KOPT-K1 (cell line): ENCODE measurements around the gene ZMYM4.

Experiments
- H3K27ac ChIP-seq: fragments of 200-600 bp; sonication (generic); 2 replicates; pipeline ENCODE4 v1.5.1; 2016; ENCODE audit warnings: antibody characterized with exemption, mild to moderate bottlenecking, low read depth, low read length; ENCODE audit not compliant: poor library complexity, severe bottlenecking
- H3K36me3 ChIP-seq: fragments of 200-600 bp; sonication (generic); 2 replicates; pipeline ENCODE4 v1.5.1; 2017; ENCODE audit warnings: antibody characterized with exemption, mild to moderate bottlenecking, low read length, moderate library complexity; ENCODE audit not compliant: insufficient read depth
- H3K9me3 ChIP-seq: fragments of 200-600 bp; sonication (generic); 2 replicates; pipeline ENCODE4 v1.5.1; 2017; ENCODE audit warnings: antibody characterized with exemption, low read length, mild to moderate bottlenecking; ENCODE audit not compliant: insufficient read depth, poor library complexity, severe bottlenecking

Gene ZMYM4

DNA sequence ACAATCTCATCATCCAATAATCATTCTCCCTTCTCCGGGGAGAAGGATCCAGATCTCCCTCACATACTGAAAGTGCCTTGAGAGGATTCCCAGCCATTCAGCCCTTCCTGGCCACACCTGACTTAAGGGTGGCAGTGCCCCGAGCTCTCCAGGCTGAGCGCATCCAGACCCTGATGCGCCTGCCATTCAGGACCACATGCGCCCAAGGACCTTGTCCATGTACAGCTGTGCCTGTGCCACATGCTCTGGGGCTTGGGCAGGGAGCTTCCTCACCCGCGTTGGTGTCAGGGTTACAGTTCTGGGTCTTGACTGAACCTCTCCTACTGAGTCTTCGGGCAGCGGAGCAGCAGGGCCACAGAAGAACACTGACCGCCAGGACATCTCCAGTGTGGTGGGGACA is 167.6 kb downstream of the ZMYM4 start:
- Histone ChIP-seq H3K27ac (no peak overlapping the region), H3K9me3 (no peaks in the 10 kb centered on the region), H3K36me3 (peaks cover 89% of the 10 kb centered on the region)

DNA sequence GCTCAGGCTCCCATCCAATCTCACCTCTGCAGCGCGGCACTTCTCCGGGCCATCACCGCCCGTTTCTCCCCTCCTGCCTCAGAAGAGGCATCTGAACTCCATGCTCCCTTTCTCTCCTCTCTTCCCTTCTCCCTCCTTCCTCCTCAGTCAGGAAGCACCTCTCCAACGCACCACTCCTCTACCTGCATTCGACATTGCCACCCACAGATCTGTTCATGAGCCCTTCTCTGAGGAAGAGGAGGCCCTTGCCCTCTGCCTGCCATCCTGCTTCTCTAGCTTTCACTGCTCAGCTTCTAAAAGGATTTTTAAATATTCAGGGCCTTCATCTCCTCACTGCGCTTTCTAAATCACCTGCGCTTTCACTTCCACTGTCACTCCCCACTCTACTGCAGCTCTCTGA is 168.7 kb downstream of the ZMYM4 start:
- H3K36me3 ChIP-seq, result peaks cover 90% of the 10 kb centered on the region
- no peaks in the 10 kb centered on the region for H3K9me3 ChIP-seq
- no peak overlapping the region for H3K27ac ChIP-seq

DNA sequence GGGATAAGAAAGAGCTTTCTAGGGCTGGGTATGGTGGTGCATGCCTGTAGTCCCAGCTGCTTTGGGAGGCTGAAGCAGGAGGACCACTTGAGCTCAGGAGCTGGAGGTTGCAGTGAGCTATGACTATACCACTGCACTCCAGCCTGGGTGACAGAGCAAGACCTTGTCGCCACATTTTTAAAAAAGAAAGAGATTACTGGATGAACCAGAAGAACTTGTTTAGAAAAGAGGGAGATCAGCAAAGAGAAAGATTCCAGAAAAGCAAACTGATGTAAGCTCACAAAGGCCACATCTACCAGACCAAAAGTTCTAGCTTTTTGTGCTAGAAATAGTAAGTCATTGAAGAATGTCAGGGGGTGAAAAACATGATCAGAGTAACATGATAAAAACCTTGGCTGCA is 171.1 kb downstream of the ZMYM4 start:
- H3K36me3 ChIP-seq, result peaks cover 90% of the 10 kb centered on the region
- H3K9me3 ChIP-seq, result no peaks in the 10 kb centered on the region
- H3K27ac ChIP-seq, result no peak overlapping the region

DNA sequence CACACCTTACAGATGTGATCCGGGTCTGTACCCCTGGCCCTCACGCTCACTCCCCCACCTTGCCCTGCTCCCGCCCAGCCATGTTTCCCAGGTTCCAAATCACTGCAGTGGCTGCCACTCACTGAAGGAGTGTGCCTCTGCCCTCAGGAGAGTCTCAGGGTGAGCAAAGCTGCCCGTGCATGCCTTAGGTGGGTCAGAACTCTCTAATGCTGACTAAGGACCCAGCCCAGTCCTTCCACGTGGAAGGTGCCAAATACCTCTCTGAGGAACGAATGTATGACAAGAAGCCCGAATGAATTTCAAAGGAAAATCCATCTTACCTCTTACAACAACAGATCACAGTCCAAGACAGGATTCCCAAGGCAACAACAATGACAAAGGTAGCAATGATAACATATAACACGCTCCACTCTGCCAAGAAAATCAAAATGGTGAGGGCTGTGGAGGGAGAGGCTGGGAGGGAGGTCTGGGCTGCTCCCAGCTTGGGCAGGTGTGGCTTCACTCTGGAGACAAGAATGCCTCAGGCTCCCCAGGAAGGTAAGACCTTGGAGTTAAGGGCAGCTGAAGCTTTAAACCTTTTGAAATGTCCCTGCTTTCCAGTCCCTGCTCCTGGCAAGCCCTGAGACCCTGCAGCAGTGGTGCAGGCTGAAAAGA is 173.5 kb downstream of the ZMYM4 start:
- H3K27ac ChIP-seq, result no peak overlapping the region
- H3K9me3 ChIP-seq, result no peaks in the 10 kb centered on the region
- H3K36me3 ChIP-seq, result peaks cover 93% of the 10 kb centered on the region

DNA sequence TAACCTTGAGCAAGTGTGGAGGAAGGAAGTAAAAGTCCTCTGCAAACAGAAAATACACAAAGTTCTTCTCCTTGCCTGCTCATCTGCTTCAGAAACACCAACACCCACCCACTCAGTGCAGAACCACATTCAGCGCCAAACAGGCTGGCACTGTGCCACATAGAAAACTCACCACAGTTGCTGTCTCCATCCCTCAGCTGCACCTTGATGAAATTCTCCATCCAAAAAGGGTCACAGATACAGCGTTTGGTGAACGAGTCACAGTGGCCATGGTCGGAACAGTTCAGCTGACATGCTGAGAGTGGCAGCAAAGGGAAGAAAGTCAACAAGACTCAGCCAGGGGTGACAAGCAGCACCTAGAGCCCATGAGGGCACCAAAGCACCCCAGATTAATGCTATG is 174.2 kb downstream of the ZMYM4 start:
- Histone ChIP-seq H3K36me3 (peaks cover 93% of the 10 kb centered on the region), H3K9me3 (no peaks in the 10 kb centered on the region), H3K27ac (no peak overlapping the region)

DNA sequence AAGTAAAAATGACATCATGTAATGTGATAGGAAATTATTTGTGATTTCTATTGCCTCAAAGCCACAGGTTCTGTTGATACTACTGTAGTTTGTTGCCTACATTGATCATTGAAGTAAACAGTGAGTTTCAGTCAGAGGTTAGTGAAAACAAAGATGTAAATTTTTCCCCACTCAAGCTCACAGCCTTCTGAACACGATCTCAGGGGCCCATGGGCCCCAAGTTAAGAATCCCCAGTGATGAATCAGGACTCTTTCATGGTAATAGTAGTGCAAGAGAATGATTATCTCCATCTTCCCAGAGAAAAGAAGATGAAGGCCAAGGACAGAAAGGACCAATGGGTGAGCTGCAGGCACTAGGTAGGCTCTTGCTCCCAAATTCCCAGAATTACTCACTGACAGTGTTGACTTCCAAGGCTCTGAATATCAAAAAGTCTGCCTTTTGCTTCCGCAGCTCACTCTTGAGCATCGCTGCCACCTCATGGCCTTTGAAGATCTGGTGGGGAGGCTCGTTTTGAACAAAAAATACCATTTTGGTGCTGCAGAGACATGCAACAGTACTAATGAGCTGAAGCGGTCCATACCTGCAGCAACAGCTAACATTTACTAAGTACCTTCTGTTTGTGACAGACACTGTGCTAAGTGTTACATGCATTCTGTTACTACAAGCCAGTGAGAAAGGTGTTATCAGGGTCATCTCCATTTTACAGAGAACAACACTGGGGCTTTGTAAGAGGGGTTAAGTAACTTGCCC is 175.4 kb downstream of the ZMYM4 start:
- H3K36me3 ChIP-seq, result peaks cover 96% of the 10 kb centered on the region
- no peaks in the 10 kb centered on the region for H3K9me3 ChIP-seq
- H3K27ac ChIP-seq, result no peak overlapping the region

DNA sequence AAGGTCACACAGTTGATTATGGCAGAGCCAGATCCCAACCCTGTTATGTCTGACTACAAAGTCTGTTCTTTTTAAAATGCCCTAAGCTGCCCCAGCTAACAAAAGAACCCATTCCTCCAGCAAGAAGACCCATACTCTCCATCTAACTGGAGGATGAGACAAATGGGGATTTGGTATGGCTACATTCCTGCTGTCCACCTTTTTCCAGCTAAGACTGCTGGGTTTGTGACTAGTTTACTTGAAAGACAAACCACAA is 175.9 kb downstream of the ZMYM4 start:
- peaks cover 96% of the 10 kb centered on the region for H3K36me3 ChIP-seq
- no peaks in the 10 kb centered on the region for H3K9me3 ChIP-seq
- H3K27ac ChIP-seq, result no peak overlapping the region

DNA sequence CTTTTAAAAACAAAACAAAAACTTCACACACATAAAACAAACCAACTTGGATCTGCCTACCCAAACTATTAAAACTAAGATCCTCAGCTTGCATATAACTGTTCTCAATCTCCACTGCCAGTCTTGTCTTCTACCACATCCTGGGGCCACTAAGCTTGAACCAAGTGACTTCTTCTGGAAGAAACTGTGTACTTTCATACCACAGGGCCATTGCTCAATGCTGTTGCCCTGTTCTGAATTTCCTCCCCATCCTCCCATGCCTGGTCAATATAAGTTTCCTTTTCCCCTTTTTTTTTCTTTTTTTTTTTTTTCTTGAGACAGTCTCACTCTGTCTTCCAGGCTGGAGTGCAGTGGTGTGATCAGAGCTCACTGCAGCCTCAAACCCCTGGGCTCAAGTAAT is 178.8 kb downstream of the ZMYM4 start:
- Histone ChIP-seq H3K27ac (no peak overlapping the region), H3K36me3 (peaks cover 97% of the 10 kb centered on the region), H3K9me3 (no peaks in the 10 kb centered on the region)

DNA sequence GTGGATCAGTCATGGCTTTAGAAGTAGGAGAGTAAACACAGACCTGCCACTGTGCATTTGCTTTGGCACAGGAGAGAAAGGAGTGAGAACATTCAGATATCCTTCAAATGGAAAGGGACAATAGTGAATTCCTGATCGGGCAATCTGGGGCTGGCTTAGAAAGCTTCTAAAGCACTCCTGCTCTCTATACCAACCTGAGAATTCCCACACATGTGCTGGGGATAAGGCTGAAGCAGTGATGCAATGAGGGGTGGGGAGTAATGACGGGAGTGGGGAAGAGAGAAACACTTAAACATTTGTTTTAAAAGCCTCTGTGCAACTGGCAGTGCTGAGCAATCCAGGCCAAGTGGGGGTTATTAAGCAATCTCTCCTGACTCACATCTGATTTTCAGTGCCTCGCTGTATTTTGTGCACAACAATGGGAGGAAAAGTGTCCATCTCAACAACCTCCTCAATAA is 179.9 kb downstream of the ZMYM4 start:
- Histone ChIP-seq H3K27ac (no peak overlapping the region), H3K36me3 (peaks cover 98% of the 10 kb centered on the region), H3K9me3 (no peaks in the 10 kb centered on the region)

DNA sequence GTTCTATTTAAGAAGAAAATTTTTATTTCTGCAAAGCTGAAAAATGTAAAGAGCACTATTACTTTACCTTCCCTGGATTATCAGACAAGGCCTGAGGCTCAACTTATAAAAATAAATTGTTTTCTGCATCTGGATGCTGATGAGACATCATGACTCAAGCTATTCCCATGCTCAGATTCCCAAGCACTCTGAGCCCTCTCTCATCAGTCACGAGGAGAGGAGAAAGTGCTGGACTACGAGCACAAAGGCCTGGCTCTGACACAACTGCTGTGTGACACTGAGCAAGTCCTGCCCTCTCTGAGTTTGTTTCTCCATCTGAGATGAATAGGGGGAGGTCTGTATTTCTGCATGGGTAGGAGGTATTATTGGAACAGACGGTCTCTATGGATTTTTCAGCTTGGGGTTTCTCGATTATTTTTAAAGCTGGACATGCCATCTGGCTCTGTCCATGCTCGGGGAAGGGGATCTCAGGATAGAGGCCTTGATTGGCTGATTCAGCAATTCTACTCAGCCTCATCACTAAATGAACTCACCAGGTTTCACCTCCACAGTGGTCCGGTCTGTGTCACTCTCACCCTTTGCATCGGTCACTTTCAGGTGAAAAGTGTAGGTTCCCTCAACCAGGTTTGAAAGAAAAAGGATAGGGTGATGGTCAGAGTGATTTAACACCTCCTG is 181.0 kb downstream of the ZMYM4 start:
- H3K9me3 ChIP-seq, result no peaks in the 10 kb centered on the region
- peaks cover 99% of the 10 kb centered on the region for H3K36me3 ChIP-seq
- no peak overlapping the region for H3K27ac ChIP-seq

DNA sequence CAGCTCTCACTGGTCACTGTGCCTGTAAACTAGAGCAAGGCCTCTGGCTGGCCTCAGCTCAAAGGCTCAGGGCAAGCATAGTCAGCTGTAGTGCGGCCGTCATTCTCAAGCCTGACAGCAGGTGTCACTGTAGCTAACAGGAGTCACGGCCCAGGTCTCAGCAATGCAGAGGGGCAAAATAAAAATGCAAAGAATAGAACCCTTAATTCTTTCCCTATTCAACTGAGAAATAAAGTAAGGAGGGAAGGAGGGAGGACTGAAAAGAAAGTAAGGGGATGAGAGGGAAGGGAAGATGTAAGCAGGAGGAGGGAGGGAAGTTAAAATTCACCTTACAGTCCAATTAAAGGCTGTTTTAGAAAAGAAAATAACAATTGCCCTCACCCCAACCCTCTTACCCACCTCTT is 182.6 kb downstream of the ZMYM4 start:
- no peak overlapping the region for H3K27ac ChIP-seq
- H3K9me3 ChIP-seq, result no peaks in the 10 kb centered on the region
- peaks cover 90% of the 10 kb centered on the region for H3K36me3 ChIP-seq

DNA sequence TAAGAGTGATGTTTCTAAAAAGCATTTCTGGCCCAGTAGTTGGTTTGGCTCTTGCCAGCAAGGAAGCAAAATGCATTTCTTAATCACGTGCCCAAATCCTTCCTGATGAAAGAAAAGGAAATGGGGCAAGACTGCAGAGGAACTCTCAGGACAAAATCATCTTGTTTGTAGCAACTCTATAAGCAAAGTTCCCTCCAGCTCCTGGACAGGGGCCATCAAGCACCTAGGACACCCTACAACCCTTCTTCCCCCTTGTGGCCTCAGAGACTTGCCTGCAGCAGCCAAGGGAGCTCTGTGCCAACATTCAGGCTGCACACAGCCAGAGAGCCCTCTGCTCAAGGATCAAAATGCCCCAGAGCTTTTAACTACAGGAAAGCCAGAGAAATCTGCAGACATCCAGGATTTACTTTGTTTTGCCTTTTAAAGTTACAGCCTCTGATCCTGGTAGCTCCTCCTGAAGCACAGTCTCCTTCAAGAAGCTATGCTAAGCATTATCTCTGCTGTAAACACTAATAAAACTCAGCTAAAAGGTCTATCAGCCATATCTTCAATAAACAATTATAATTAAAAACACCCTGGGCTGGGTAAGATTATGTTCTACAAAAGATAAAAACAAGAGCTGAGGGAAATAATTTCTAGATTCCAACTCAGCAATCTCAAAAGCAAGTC is 183.7 kb downstream of the ZMYM4 start:
- Histone ChIP-seq H3K27ac (no peak overlapping the region), H3K36me3 (peaks cover 79% of the 10 kb centered on the region), H3K9me3 (no peaks in the 10 kb centered on the region)

DNA sequence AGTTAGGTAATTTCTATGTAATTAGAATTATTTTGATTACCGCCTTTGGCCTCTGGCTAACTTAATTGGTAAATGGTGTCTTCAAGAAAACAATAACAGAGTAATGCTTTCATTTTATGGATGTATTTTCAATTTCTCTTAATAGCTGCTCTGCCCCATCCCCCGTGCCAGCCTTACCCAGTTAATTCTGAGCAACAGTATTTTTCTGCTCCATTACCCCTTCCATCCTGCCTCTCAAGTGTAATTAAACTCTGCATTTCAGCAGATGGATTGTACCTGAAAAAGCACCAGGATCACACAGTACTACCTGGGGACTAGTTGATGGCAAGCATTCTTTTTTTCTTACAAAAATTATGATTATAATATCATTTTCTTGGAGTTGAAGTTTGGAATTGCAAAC is 184.5 kb downstream of the ZMYM4 start:
- Histone ChIP-seq H3K36me3 (peaks cover 71% of the 10 kb centered on the region), H3K27ac (no peak overlapping the region), H3K9me3 (no peaks in the 10 kb centered on the region)

DNA sequence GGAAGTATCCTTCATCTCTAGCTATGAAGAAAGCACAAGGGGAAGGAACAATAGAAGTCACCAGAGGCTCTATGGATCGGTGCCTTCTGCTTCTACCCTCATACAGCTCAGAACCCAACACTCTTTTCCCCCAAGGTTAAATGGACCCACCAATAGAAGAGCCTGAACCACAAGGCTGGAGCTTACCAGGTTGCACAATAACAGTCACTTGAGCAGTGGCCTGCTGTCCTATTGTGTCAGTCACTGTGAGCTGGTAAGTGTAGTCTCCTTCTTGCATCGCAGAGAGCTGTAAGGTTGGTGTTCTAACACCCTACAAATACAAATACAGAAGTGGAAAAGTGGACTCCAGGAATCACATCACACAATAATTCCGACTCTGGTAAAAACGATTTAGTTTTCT is 185.7 kb downstream of the ZMYM4 start:
- no peak overlapping the region for H3K27ac ChIP-seq
- no peaks in the 10 kb centered on the region for H3K9me3 ChIP-seq
- peaks cover 60% of the 10 kb centered on the region for H3K36me3 ChIP-seq

DNA sequence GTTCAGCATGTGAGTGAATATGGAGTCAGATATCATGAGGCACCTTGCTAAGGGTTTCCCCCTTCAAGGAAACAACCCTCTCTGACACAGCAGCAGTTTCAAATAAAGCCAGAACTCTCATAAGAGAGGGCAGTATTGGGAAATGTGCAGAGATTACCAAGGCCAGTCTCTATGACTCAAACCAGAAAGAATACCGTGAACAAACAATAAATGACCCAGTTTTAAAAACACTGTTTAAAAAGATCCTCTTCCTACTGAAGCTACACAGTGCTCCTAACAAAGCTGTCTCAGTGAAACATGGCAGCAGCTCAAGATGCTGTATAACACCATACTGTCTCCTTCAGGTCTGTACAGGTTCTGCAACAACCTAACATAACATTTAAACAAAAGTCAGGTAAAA is 186.1 kb downstream of the ZMYM4 start:
- Histone ChIP-seq H3K27ac (no peak overlapping the region), H3K36me3 (peaks cover 57% of the 10 kb centered on the region)

More for the DNA sequence above, 186.1 kb downstream of the ZMYM4 start:
- H3K9me3 ChIP-seq, result no peaks in the 10 kb centered on the region
